Kidney (tissue), 14 donors: Measurements from ENCODE around the gene MIOX. TPM values are rescaled to one million over a fixed set of nuclear protein-coding genes. Genes with fewer than 3 reads are reported as not detected.
A peak's percentile ranks its signal among the peaks of the same experiment; 100 is the strongest.

Experiments
- DNase-seq, 5 donors: peaks; one replicate each; pipeline ENCODE4 v3.0.0-alpha.2; 2013 to 2020
- FAIRE-seq: peaks from 2 replicates; lab custom pipeline; 2012; peaks lifted over from hg19 to GRCh38; lab: Jason Lieb, UNC
- H3K27ac ChIP-seq, 2 donors: one replicate each; pipeline ENCODE4 v1.7.0; 2013; ENCODE audit warnings: low read depth in 2 of 2, low read length in 2 of 2, inconsistent platforms in 1 of 2
- H3K27me3 ChIP-seq: one replicate; pipeline ENCODE4 v1.7.1; 2013; ENCODE audit warnings: low read length, inconsistent platforms; ENCODE audit not compliant: control insufficient read depth, insufficient read depth
- H3K36me3 ChIP-seq, 3 donors: one replicate each; pipeline versions ENCODE4 v1.7.0 to v1.7.1; 2013; ENCODE audit warnings: low read length in 3 of 3, control low read depth in 1 of 3, inconsistent platforms in 1 of 3; ENCODE audit not compliant: insufficient read depth in 3 of 3, control insufficient read depth in 2 of 3
- H3K4me1 ChIP-seq, 3 donors: one replicate each; pipeline versions ENCODE4 v1.7.0 to v1.7.1; 2013; ENCODE audit warnings: low read length in 3 of 3, inconsistent platforms in 1 of 3, low read depth in 1 of 3; ENCODE audit not compliant: control insufficient read depth in 2 of 3, insufficient read depth in 2 of 3
- H3K4me3 ChIP-seq, 3 donors: one replicate each; pipeline versions ENCODE4 v1.7.0 to v1.8.1; 2013; ENCODE audit warnings: low read length in 3 of 3, control low read depth in 1 of 3, inconsistent platforms in 1 of 3
- H3K9ac ChIP-seq, 3 donors: one replicate each; pipeline versions ENCODE4 v1.7.0 to v1.7.1; 2013; ENCODE audit warnings: low read length in 3 of 3, control low read depth in 1 of 3, inconsistent platforms in 1 of 3
- H3K9me3 ChIP-seq, 3 donors: one replicate each; pipeline versions ENCODE4 v1.7.0 to v1.7.1; 2013; ENCODE audit warnings: low read length in 3 of 3, control low read depth in 1 of 3, inconsistent platforms in 1 of 3; ENCODE audit not compliant: control insufficient read depth in 2 of 3, insufficient read depth in 1 of 3
- intact Hi-C: fragments of 100-400 bp; cut with DNase I; formaldehyde crosslinking; loops from one replicate; pipeline ENCODE4 v1.11.1; 2022
- polyA plus RNA-seq: library from polyadenylated mRNA; stranded (reverse); fragments of 350-450 nt; fragmentation: Illumina TruSeq; extraction: RNeasy Lipid Tissue Mini Kit (QIAGEN cat#74804); gene quantifications from one replicate; pipeline ENCODE4 v1.2.3, GENCODE V29; 2014; ENCODE audit warnings: low read depth, low replicate concordance; ENCODE audit not compliant: insufficient read depth
- total RNA-seq: library from RNA; stranded (reverse); fragmentation: NEBNext Ultra II Directional; extraction: Animal tissue kit (Norgen Biotek cat#: 25700); gene quantifications from one replicate; pipeline ENCODE4 v1.2.1, GENCODE V29; 2021
- TF ChIP-seq, protein P1 (sequence below): IDR thresholded peaks from 3 replicates; pipeline ENCODE4 v1.5.1; 2012; ENCODE audit warnings: mild to moderate bottlenecking, moderate library complexity, borderline replicate concordance; ENCODE audit not compliant: insufficient read depth; ENCODE audit errors: extremely low read depth
- donor health status: control.
- donor health status: control.
- donor health status: control.
- donor health status: control.
- donor health status: control.
- donor health status: DM: yes; HTN: yes; CAD: no.
- donor health status: Normal renal cell carcinoma (clear cell type).

Gene MIOX
- total and polyA plus RNA-seq, 2 donors from 2014 or later: 3.5 to 455 TPM

DNA sequence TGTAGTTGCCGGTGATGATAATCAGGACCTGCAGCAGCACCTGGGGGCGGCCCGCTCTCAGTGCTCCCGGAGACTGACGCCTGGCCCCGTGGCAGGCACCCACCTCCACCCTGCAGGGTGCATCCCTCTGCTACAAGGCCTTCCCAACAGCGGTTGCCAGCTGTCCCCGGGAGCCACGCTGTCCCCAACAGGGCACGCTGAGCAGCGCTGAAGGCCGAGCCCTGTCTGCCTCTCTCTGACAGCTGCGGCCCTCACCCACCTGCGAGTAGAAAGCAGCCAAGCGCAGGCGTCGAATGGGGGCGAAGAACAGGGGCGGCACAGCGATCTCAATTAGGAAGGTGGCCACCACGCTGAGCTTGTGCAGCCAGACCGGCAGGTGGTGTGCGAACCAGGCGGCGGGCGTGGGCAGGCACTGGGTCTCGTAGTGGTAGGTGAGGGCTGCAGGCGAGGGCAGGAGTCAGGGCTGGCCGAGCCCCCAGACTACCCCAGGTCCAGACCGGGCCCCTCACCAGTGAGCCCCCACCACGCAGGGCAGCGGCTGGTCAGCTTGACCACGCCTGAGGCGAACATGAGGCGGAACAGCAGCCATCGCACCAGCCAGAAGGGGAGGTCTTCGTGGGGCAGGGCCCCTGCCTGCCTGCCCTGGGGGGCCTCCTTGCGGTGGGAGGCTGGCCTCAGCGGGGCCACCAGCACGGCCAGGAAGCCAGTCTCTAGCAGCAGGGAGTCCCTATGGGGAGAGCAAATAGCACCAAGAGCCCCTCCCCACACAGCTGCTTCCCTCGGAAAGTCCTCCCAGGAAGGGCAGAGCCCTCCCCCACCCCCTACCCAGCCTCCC is 19.3 kb downstream of the MIOX start:
- no peaks in the 10 kb centered on the region for H3K9me3 ChIP-seq
- peak overlapping the region in 1 of 3 donors; percentile 83 for H3K4me3 ChIP-seq
- H3K27me3 ChIP-seq: no peaks in the 10 kb centered on the region
- intact Hi-C loops: no loop called here
- peak in 2 of 5 donors; percentile 82 to 85 for DNase-seq
- no peak overlapping the region for H3K27ac ChIP-seq
- peaks cover 0 to 10% (median 0%) of the 10 kb centered on the region in 3 donors for H3K36me3 ChIP-seq
- no peak for FAIRE-seq
- H3K9ac ChIP-seq: peak overlapping the region in 1 of 3 donors; percentile 74
- TF ChIP-seq, protein P1, sequence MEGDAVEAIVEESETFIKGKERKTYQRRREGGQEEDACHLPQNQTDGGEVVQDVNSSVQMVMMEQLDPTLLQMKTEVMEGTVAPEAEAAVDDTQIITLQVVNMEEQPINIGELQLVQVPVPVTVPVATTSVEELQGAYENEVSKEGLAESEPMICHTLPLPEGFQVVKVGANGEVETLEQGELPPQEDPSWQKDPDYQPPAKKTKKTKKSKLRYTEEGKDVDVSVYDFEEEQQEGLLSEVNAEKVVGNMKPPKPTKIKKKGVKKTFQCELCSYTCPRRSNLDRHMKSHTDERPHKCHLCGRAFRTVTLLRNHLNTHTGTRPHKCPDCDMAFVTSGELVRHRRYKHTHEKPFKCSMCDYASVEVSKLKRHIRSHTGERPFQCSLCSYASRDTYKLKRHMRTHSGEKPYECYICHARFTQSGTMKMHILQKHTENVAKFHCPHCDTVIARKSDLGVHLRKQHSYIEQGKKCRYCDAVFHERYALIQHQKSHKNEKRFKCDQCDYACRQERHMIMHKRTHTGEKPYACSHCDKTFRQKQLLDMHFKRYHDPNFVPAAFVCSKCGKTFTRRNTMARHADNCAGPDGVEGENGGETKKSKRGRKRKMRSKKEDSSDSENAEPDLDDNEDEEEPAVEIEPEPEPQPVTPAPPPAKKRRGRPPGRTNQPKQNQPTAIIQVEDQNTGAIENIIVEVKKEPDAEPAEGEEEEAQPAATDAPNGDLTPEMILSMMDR: no peak
- peaks cover 2 to 13% (median 13%) of the 10 kb centered on the region in 3 donors for H3K4me1 ChIP-seq

DNA sequence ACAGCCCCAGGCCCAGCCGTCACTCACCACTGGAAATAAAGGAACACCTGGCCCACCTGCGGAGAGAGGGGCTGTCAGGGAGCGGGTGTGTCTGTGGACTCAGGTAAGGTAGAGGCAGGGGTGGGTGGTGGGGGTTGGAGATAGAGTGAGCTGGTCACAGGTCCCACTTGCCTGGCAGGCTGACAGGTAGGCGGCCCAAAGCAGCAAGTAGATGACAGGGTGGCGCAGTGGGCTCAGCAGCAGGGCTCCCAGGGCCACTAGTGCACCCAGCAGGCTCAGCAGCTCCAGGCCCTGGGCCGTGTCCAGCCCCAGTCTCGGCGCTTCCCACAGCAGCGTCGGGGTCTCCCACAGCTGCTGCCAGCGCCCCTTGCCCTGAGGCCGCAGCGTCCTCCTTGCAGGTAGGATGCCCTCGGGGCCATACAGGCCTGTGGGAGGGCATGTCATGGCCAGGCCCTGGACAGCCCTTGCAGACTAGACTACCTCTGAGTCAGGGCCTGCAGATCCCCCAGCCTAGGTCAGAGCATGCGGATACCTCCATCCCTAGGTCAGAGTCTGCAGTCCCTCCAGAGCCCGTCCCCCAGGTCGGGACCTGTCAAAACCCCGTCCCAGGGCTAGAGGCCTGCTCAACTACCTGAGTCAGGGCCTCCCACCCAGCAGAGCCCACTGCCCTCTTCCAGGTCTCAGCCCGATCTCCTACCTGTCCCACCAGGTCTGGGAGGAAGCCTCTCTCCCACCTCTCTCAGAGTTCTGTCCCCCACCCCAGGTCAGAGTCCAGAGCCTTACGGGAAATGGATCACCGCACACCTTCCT is 20.2 kb downstream of the MIOX start:
- H3K36me3 ChIP-seq: peaks cover 0 to 10% (median 0%) of the 10 kb centered on the region in 3 donors
- H3K9ac ChIP-seq: peak overlapping the region; percentile 62 to 74 (median 66)
- H3K27ac ChIP-seq: peak overlapping the region; percentile 29 to 85
- DNase-seq (no peak), FAIRE-seq (no peak)
- H3K9me3 ChIP-seq: no peaks in the 10 kb centered on the region
- peak overlapping the region; percentile 73 to 83 (median 78) for H3K4me3 ChIP-seq
- intact Hi-C loops: no loop called here
- H3K27me3 ChIP-seq: no peaks in the 10 kb centered on the region
- TF ChIP-seq, protein P1: no peak
- H3K4me1 ChIP-seq: peaks cover 2 to 13% (median 13%) of the 10 kb centered on the region in 3 donors

DNA sequence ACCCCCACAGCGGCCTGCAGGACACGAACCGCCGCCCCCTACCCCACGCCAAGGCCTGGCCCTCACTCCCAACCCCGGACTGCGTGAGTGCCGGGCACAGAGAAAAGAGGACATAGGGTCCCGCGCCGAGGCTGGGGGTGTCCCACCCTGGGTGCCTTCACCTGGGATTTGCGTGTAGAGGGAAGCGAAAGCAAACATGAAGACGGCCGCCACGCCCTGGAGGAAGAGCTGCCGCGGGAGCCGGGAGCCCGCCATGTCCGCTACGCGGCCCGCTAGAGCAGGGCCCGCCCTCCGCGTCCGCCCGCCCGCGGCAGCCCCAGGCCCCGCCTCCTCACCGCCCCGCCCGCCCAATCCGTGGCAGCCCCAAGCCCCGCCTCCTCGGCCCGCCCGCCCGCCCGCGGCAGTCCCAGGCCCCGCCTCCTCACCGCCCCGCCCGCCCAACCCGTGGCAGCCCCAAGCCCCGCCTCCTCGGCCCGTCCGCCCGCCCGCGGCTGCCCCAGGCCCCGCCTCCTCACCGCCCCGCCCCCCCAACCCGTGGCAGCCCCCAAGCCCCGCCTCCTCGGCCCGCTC is 20.8 kb downstream of the MIOX start, which contains the start of gene LMF2:
LMF2 (minus strand) TSS at position 282 of the 570 bp plus-strand sequence; CDS start at position 255, 27 bp downstream.
- Histone ChIP-seq H3K36me3 (peaks cover 0 to 10% (median 0%) of the 10 kb centered on the region in 3 donors), H3K9ac (peak within 1 kb of the TSS; percentile 62 to 74 (median 66)), H3K4me3 (peak within 1 kb of the TSS; percentile 73 to 83 (median 78)), H3K27ac (peak within 1 kb of the TSS; percentile 88 to 91), H3K27me3 (no peaks in the 10 kb centered on the region), H3K9me3 (no peaks in the 10 kb centered on the region), H3K4me1 (peaks cover 2 to 13% (median 13%) of the 10 kb centered on the region in 3 donors)
- intact Hi-C loops: no loop called here
- FAIRE-seq (no peak), DNase-seq (peak in 1 of 5 donors; percentile 98)
- TF ChIP-seq, protein P1: no peak
